Measurements from ENCODE around the gene KCNQ1.

- TF ChIP-seq CTCF (IDR thresholded peaks at IDR 0.05; ENCODE audit: extremely low read depth in 1 of 2, insufficient read depth in 1 of 2, low read depth in 1 of 2, low read length in 2 of 2) (no peak), POLR2A (IDR thresholded peaks at IDR 0.05; ENCODE audit: low read depth, low read length) (no peak), EZH2 (IDR thresholded peaks at IDR 0.05; ENCODE audit: borderline replicate concordance, low read depth, low read length, severe bottlenecking) (no peak), MAX (IDR thresholded peaks at IDR 0.05; ENCODE audit: insufficient read depth, insufficient read length) (no peak), POLR2AphosphoS5 (IDR thresholded peaks at IDR 0.05; ENCODE audit: insufficient read depth, low read depth, low read length) (no peak)
Measured at GRCh38 chr11:2798951-2799761, 354.3 kb downstream of the KCNQ1 start.
